RPMI8226 (cell line): ENCODE data around the gene LRP11.

Source experiments
- DNase-seq: peaks from one replicate; pipeline ENCODE4 v3.0.0-alpha.2; 2015

Gene LRP11

GRCh38 chr6:149777624-149778023 is 86.5 kb downstream of the LRP11 start:
- no peak for DNase-seq

GRCh38 chr6:149771925-149772324 is 92.2 kb downstream of the LRP11 start:
- no peak for DNase-seq

- no peak for DNase-seq
Measured at GRCh38 chr6:149771185-149771584, 93.0 kb downstream of the LRP11 start.

GRCh38 chr6:149769676-149770075 is 94.5 kb downstream of the LRP11 start:
- DNase-seq: no peak
